ENCODE results near the gene CFAP157. TPM values are rescaled to one million over a fixed set of nuclear protein-coding genes. Genes with fewer than 3 reads are reported as not detected.

The CFAP157 gene
- total RNA-seq, 1 experiment from 2014 or later: 0.22 TPM

- Histone ChIP-seq H3K9ac (ENCODE audit: low read length) (no peak overlapping the region), H3K27me3 (ENCODE audit: insufficient read depth, low read length) (no peaks in the 10 kb centered on the region), H4K20me1 (ENCODE audit: insufficient read depth) (no peaks in the 10 kb centered on the region), H3K4me1 (ENCODE audit: control insufficient read depth in 1 of 2, insufficient read depth in 2 of 2, low read length in 2 of 2) (peaks cover 0 to 9% of the 10 kb centered on the region in 2 experiments; a peak in 1 of 4 replicates), H2AFZ (ENCODE audit: low read depth, low read length, poor library complexity, severe bottlenecking) (no peak overlapping the region), H3K36me3 (ENCODE audit: control insufficient read depth in 1 of 2, insufficient read depth in 2 of 2, low read length in 2 of 2) (peaks cover 0 to 6% of the 10 kb centered on the region in 2 experiments; a peak in 1 of 4 replicates), H3K4me2 (ENCODE audit: low read length) (no peak overlapping the region), H3K4me3 (replicated peaks in 1 of 2; ENCODE audit: low read depth in 1 of 2, low read length in 2 of 2) (no peak overlapping the region), H3K27ac (ENCODE audit: low read depth, low read length) (no peak overlapping the region), H3K9me3 (ENCODE audit: control insufficient read depth in 1 of 2, insufficient read depth in 1 of 2, low read depth in 1 of 2, low read length in 2 of 2) (no peaks in the 10 kb centered on the region), H3K9me2 (ENCODE audit: insufficient read depth) (no peaks in the 10 kb centered on the region), H3K79me2 (ENCODE audit: insufficient read depth, low read length) (no peaks in the 10 kb centered on the region)
- no peak for ATAC-seq
- TF ChIP-seq, protein P1, sequence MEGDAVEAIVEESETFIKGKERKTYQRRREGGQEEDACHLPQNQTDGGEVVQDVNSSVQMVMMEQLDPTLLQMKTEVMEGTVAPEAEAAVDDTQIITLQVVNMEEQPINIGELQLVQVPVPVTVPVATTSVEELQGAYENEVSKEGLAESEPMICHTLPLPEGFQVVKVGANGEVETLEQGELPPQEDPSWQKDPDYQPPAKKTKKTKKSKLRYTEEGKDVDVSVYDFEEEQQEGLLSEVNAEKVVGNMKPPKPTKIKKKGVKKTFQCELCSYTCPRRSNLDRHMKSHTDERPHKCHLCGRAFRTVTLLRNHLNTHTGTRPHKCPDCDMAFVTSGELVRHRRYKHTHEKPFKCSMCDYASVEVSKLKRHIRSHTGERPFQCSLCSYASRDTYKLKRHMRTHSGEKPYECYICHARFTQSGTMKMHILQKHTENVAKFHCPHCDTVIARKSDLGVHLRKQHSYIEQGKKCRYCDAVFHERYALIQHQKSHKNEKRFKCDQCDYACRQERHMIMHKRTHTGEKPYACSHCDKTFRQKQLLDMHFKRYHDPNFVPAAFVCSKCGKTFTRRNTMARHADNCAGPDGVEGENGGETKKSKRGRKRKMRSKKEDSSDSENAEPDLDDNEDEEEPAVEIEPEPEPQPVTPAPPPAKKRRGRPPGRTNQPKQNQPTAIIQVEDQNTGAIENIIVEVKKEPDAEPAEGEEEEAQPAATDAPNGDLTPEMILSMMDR (IDR thresholded peaks at IDR 0.05 in 2 of 3, conservative IDR thresholded peaks at IDR 0.05 in 1 of 3; ENCODE audit: borderline replicate concordance in 1 of 3, insufficient read depth in 1 of 3, low read depth in 2 of 3, low read length in 2 of 3): no peak
- TF ChIP-seq CEBPB (IDR thresholded peaks at IDR 0.05; ENCODE audit: low read depth) (no peak), ELF1 (IDR thresholded peaks at IDR 0.05; ENCODE audit: borderline replicate concordance, low read depth) (no peak), EZH2phosphoT487 (IDR thresholded peaks at IDR 0.05; ENCODE audit: borderline replicate concordance) (no peak), SP1 (IDR thresholded peaks at IDR 0.05; ENCODE audit: low read depth) (no peak), YY1 (IDR thresholded peaks at IDR 0.05; ENCODE audit: extremely low read depth, insufficient replicate concordance, low read depth, low read length) (no peak), POLR2AphosphoS5 (IDR thresholded peaks at IDR 0.05; ENCODE audit: low read depth, low read length) (no peak), ZFX (IDR thresholded peaks at IDR 0.05) (no peak)
- TF ChIP-seq, protein P2, sequence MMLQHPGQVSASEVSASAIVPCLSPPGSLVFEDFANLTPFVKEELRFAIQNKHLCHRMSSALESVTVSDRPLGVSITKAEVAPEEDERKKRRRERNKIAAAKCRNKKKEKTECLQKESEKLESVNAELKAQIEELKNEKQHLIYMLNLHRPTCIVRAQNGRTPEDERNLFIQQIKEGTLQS (IDR thresholded peaks at IDR 0.05): no peak
- ChIA-PET POLR2A (no interaction called here), CTCF (no interaction called here), RAD21 (ENCODE audit: low non-redundant PET in 1 of 2, low total read pairs in 2 of 2, uncharacterized antibody in 2 of 2, unreplicated experiment in 2 of 2) (no interaction called here)
- BruUV-seq (replicated peaks): no TSS peak
- no peak for DNase-seq (ENCODE audit: low read depth, low spot score)
- intact Hi-C loops (cut with micrococcal nuclease): no loop called here
Observed at GRCh38 chr9:127686461-127687393, 20.1 kb upstream of the CFAP157 start.
